H54 (cell line): Measurements from ENCODE around the gene LCAT.

Experiments
- DNase-seq: peaks from one replicate; pipeline ENCODE4 v3.0.0; 2011; ENCODE audit warnings: low spot score, mixed read lengths; ENCODE audit not compliant: insufficient read length
- FAIRE-seq: peaks from 3 replicates; lab custom pipeline; 2011; peaks lifted over from hg19 to GRCh38; lab: Jason Lieb, UNC
- POLR2A ChIP-seq: IDR thresholded peaks from 2 replicates; pipeline ENCODE4 v1.6.1; 2011; ENCODE audit warnings: low read depth, mild to moderate bottlenecking, low read length

Gene LCAT

GRCh38 chr16:67936124-67936879 is 7.6 kb downstream of the LCAT start, which contains the start of gene PSMB10:
TSS of gene PSMB10 (minus strand) at chr16:67936850. CDS start at chr16:67936749, 101 bp downstream.
- DNase-seq, result peak; percentile 42
- TF ChIP-seq POLR2A, result no peak
- FAIRE-seq, result no peak

GRCh38 chr16:67935402-67936123 is 8.4 kb downstream of the LCAT start:
- peak; percentile 61; the same call in 1 of the 2 replicates for TF ChIP-seq POLR2A
- no peak for FAIRE-seq

GRCh38 chr16:67935101-67935401 is 8.9 kb downstream of the LCAT start:
- no peak for TF ChIP-seq POLR2A
- FAIRE-seq (no peak), DNase-seq (no peak)

More at GRCh38 chr16:67935402-67936123, 8.4 kb downstream of the LCAT start:
- peak; percentile 90 for DNase-seq

- TF ChIP-seq POLR2A, result no peak
- DNase-seq (no peak), FAIRE-seq (no peak)
These were observed 9.4 kb downstream of the LCAT start for GRCh38 chr16:67934306-67935100.

- FAIRE-seq, result no peak
- TF ChIP-seq POLR2A, result no peak
- no peak for DNase-seq
These were observed 10.1 kb downstream of the LCAT start for GRCh38 chr16:67933805-67934204.

- DNase-seq (no peak), FAIRE-seq (no peak)
- no peak for TF ChIP-seq POLR2A
These were observed 11.5 kb downstream of the LCAT start for GRCh38 chr16:67932462-67932840.

GRCh38 chr16:67931712-67932461 is 12.0 kb downstream of the LCAT start, which contains the start of gene CTRL:
TSS of gene CTRL (minus strand) at chr16:67931862. CDS start at chr16:67931852, 10 bp downstream.
- no peak for TF ChIP-seq POLR2A
- no peak for DNase-seq
- FAIRE-seq, result no peak

GRCh38 chr16:67930678-67931211 is 13.2 kb downstream of the LCAT start:
- no peak for TF ChIP-seq POLR2A
- FAIRE-seq, result no peak

GRCh38 chr16:67930191-67930590 is 13.7 kb downstream of the LCAT start:
- no peak for FAIRE-seq
- DNase-seq, result no peak
- no peak for TF ChIP-seq POLR2A

More at GRCh38 chr16:67930678-67931211, 13.2 kb downstream of the LCAT start:
- DNase-seq, result no peak

GRCh38 chr16:67928561-67929364 is 15.2 kb downstream of the LCAT start:
- TF ChIP-seq POLR2A, result no peak
- DNase-seq (peak; percentile 53), FAIRE-seq (peak; percentile 53)

- TF ChIP-seq POLR2A, result no peak
- DNase-seq, result no peak
- no peak for FAIRE-seq
These were observed 15.8 kb downstream of the LCAT start for GRCh38 chr16:67928147-67928546.
